GM19328 (cell line): ENCODE data around the gene DBNL.

Experiments
- ATAC-seq: cut with Tn5 transposase; IDR thresholded peaks from one replicate; pipeline ENCODE4 v1.9.1; 2021; ENCODE audit warnings: mild to moderate bottlenecking, moderate library complexity; ENCODE audit not compliant: unreplicated experiment

Gene DBNL

GRCh38 chr7:44108768-44109750 is 64.6 kb downstream of the DBNL start:
- no peak for ATAC-seq

- no peak for ATAC-seq
Observed at GRCh38 chr7:44109991-44110390, 65.5 kb downstream of the DBNL start.

GRCh38 chr7:44110719-44111635 is 66.5 kb downstream of the DBNL start:
- ATAC-seq = no peak
